ENCODE data around the gene PRKAA2. TPM values are rescaled to one million over a fixed set of nuclear protein-coding genes. Genes with fewer than 3 reads are reported as not detected.

PRKAA2 gene
- total and polyA plus RNA-seq, 8 donors, result 0.93 to 15.4 (median 5.8) TPM

- Histone ChIP-seq H3K36me3 (no peaks in the 10 kb centered on the region), H3K4me1 (no peaks in the 10 kb centered on the region), H3K27me3 (no peaks in the 10 kb centered on the region), H3K9me3 (no peaks in the 10 kb centered on the region), H3K27ac (no peak overlapping the region), H3K4me3 (no peak overlapping the region)
- DNase-seq, result no peak
- intact Hi-C loops (cut with DNase I; ENCODE audit: low total_unique reads), result no loop called here
- WGBS, 5 donors, result 76 to 85% (median 79%) methylated on average over 3 of the region's 3 CpGs
- TF ChIP-seq EP300 (IDR thresholded peaks at IDR 0.05) (no peak), POLR2AphosphoS5 (IDR thresholded peaks at IDR 0.05) (no peak), CTCF (IDR thresholded peaks at IDR 0.05) (no peak), POLR2A (IDR thresholded peaks at IDR 0.05) (no peak)
Measured at GRCh38 chr1:56666112-56666608, 21.0 kb downstream of the PRKAA2 start.

- H3K36me3 ChIP-seq, result no peaks in the 10 kb centered on the region
- H3K4me1 ChIP-seq, result peaks cover 0 to 7% (median 3%) of the 10 kb centered on the region in 4 donors
- no peak for TF ChIP-seq CTCF (IDR thresholded peaks at IDR 0.05)
- no peak for TF ChIP-seq EP300 (IDR thresholded peaks at IDR 0.05)
- no peak for TF ChIP-seq POLR2AphosphoS5 (IDR thresholded peaks at IDR 0.05)
- no peak for TF ChIP-seq POLR2A (IDR thresholded peaks at IDR 0.05)
- intact Hi-C loops (cut with DNase I; ENCODE audit: low total_unique reads), result no loop called here
- no peaks in the 10 kb centered on the region for H3K27me3 ChIP-seq
- WGBS, 5 donors, result 46 to 96% (median 49%) methylated on average over 2 of the region's 2 CpGs
- H3K4me3 ChIP-seq, result no peak overlapping the region
- no peaks in the 10 kb centered on the region for H3K9me3 ChIP-seq
- H3K27ac ChIP-seq, result no peak overlapping the region
- no peak for DNase-seq
Measured at GRCh38 chr1:56670350-56670749, 25.2 kb downstream of the PRKAA2 start.

- no peak overlapping the region for H3K4me3 ChIP-seq
- H3K36me3 ChIP-seq, result no peaks in the 10 kb centered on the region
- 90 to 96% (median 92%) methylated on average over 4 of the region's 4 CpGs for WGBS, 5 donors
- H3K4me1 ChIP-seq, result peaks cover 0 to 7% (median 3%) of the 10 kb centered on the region in 4 donors
- TF ChIP-seq POLR2A (IDR thresholded peaks at IDR 0.05) (no peak), POLR2AphosphoS5 (IDR thresholded peaks at IDR 0.05) (no peak), EP300 (IDR thresholded peaks at IDR 0.05) (no peak), CTCF (IDR thresholded peaks at IDR 0.05) (no peak)
- no peak for DNase-seq
- intact Hi-C loops (cut with DNase I; ENCODE audit: low total_unique reads), result no loop called here
- no peaks in the 10 kb centered on the region for H3K9me3 ChIP-seq
- H3K27ac ChIP-seq, result no peak overlapping the region
- H3K27me3 ChIP-seq, result no peaks in the 10 kb centered on the region
Measured at GRCh38 chr1:56671085-56671484, 26.0 kb downstream of the PRKAA2 start.

- H3K36me3 ChIP-seq, result no peaks in the 10 kb centered on the region
- no peaks in the 10 kb centered on the region for H3K9me3 ChIP-seq
- peaks cover 0 to 7% (median 3%) of the 10 kb centered on the region in 4 donors for H3K4me1 ChIP-seq
- DNase-seq, result no peak
- WGBS, 5 donors, result 76 to 94% (median 93%) methylated on average over 2 of the region's 2 CpGs
- intact Hi-C loops (cut with DNase I; ENCODE audit: low total_unique reads), result no loop called here
- TF ChIP-seq CTCF (IDR thresholded peaks at IDR 0.05) (no peak), POLR2AphosphoS5 (IDR thresholded peaks at IDR 0.05) (no peak), POLR2A (IDR thresholded peaks at IDR 0.05) (no peak), EP300 (IDR thresholded peaks at IDR 0.05) (no peak)
- no peak overlapping the region for H3K27ac ChIP-seq
- no peak overlapping the region for H3K4me3 ChIP-seq
- H3K27me3 ChIP-seq, result no peaks in the 10 kb centered on the region
Measured at GRCh38 chr1:56671542-56671941, 26.4 kb downstream of the PRKAA2 start.
